VCaP (cell line): ENCODE data around the gene KDM1B.

ENCODE experiments used
- H3K27ac ChIP-seq: fragments of 450-650 bp; 2 replicates; pipeline ENCODE4 v1.5.1; 2017
- TF ChIP-seq, protein P1 (sequence below): fragments of 450-650 bp; conservative IDR thresholded peaks from 2 replicates; pipeline ENCODE4 v1.5.1; 2017; ENCODE audit warnings: mild to moderate bottlenecking, moderate library complexity

The KDM1B gene

DNA sequence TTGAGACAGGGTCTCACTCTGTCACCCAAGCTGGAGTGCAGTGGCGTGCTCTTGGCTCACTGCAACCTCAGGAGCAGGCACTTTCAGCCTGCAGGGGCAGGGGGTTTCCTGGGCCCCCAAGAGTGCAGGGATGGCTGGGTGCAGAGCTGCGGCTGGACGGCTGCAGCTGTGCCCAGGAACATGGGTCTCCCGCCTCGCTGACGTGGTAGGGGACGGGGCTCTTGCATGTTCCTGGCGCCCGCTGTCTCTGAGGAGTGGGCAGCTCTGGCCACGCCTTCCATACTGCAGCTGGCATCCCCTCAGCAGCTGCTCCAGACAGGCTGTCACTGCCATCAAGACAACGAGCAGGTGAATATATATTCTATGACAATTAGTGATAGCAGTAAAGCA, 111.3 kb downstream of the KDM1B start:
- H3K27ac ChIP-seq = no peak overlapping the region
- TF ChIP-seq, protein P1, sequence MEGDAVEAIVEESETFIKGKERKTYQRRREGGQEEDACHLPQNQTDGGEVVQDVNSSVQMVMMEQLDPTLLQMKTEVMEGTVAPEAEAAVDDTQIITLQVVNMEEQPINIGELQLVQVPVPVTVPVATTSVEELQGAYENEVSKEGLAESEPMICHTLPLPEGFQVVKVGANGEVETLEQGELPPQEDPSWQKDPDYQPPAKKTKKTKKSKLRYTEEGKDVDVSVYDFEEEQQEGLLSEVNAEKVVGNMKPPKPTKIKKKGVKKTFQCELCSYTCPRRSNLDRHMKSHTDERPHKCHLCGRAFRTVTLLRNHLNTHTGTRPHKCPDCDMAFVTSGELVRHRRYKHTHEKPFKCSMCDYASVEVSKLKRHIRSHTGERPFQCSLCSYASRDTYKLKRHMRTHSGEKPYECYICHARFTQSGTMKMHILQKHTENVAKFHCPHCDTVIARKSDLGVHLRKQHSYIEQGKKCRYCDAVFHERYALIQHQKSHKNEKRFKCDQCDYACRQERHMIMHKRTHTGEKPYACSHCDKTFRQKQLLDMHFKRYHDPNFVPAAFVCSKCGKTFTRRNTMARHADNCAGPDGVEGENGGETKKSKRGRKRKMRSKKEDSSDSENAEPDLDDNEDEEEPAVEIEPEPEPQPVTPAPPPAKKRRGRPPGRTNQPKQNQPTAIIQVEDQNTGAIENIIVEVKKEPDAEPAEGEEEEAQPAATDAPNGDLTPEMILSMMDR = no peak

DNA sequence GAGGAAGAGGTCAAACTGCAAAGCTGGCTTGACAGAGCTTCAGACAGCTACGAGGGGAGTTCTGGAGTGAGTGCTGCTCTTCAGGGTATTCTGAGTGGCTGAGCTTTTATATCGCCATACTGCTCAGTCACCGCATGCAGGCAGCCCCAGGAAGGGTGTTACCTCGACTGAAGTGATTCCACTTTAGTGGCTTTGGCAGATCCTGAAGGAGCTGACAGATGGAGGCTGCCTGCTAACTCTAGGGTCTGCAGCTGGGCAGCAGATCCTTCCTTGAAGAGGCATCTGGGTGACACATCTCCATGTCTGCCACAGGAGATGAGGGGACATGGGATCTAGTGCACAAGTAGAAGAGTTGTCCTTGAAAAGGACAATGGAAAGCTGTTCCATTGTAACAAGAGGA, 112.8 kb downstream of the KDM1B start:
- no peak overlapping the region for H3K27ac ChIP-seq
- TF ChIP-seq, protein P1 = no peak

DNA sequence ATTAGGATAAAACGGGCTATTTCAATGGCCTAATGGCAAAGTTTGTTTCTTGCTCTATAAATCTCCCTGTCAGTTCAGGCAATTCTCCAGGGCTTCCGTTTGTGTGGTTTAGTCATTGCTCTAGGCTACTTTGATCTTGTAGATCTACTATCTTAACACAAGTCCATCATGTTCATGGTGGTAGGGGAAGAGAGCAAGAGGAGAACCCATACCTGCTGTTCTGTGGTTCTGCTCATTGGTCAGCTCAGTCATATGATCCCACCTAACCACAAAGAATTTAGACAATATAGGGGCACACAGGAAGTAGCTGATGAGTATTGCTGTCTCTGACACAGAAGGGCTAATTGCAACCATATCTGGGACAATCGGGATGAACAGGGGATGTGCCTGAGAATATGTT, 114.0 kb downstream of the KDM1B start:
- no peak overlapping the region for H3K27ac ChIP-seq
- TF ChIP-seq, protein P1 = no peak

DNA sequence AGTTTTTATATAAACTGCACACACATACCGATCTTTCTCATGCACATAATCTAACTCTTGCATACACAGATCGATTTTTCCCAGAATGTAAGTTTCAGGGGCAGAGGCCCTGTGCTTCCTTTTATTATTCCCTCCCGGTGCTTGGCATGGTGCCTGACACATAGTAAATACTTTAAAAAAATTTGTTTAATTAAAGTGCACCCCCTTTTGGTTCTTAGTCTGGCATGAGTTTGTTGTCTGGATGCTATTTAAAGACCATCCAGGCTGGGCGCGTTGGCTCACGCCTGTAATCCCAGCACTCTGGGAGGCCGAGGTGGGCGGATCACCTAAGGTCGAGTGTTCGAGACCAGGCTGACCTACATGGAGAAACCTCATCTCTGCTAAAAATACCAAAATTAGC, 114.5 kb downstream of the KDM1B start:
- TF ChIP-seq, protein P1 = no peak
- H3K27ac ChIP-seq = no peak overlapping the region

DNA sequence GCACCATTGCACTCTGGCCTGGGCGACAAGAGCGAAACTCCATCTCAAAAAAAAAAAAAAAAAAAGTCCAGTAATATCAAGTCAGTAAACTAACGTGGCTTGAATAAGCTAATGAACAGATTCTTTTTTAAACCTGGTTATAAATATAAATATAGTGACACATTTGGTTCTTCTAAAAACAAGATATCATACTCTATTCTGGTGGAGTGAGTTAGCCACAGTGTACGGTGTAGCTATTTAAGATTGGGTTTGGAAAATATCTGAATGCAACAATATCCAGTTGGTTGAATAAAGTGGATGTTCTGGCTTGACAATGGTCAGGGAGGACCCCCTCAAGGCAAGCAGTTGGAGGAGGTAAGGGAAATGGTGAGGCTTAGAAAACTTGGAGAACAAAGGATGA, 115.0 kb downstream of the KDM1B start:
- TF ChIP-seq, protein P1 = no peak
- no peak overlapping the region for H3K27ac ChIP-seq
